ENCODE results near the gene GBA2.

Gene GBA2

GRCh38 chr9:35754264-35754663 lies 5.2 kb upstream of the GBA2 start, which contains the start of gene MSMP:
TSS of gene MSMP (minus strand) at chr9:35754276. CDS start at chr9:35754129, 147 bp downstream.
- DNase-seq (ENCODE audit: low read depth in 1 of 2, low spot score in 1 of 2), result no peak
- no peaks in the 10 kb centered on the region for H3K27me3 ChIP-seq (ENCODE audit: insufficient read depth, poor library complexity, severe bottlenecking)
- no peak within 1 kb of the TSS for H3K27ac ChIP-seq (replicated peaks)
- no peak within 1 kb of the TSS for H3K4me3 ChIP-seq (replicated peaks; ENCODE audit: insufficient read depth, low read length)
- TF ChIP-seq GABPA (IDR thresholded peaks at IDR 0.05; ENCODE audit: low read depth) (no peak), SPI1 (IDR thresholded peaks at IDR 0.05; ENCODE audit: borderline replicate concordance, low read depth) (no peak), POLR2AphosphoS5 (IDR thresholded peaks at IDR 0.05; ENCODE audit: low read depth) (no peak), CTCF (IDR thresholded peaks at IDR 0.05; ENCODE audit: insufficient read depth, low read length) (no peak)
- TF ChIP-seq, protein P1, sequence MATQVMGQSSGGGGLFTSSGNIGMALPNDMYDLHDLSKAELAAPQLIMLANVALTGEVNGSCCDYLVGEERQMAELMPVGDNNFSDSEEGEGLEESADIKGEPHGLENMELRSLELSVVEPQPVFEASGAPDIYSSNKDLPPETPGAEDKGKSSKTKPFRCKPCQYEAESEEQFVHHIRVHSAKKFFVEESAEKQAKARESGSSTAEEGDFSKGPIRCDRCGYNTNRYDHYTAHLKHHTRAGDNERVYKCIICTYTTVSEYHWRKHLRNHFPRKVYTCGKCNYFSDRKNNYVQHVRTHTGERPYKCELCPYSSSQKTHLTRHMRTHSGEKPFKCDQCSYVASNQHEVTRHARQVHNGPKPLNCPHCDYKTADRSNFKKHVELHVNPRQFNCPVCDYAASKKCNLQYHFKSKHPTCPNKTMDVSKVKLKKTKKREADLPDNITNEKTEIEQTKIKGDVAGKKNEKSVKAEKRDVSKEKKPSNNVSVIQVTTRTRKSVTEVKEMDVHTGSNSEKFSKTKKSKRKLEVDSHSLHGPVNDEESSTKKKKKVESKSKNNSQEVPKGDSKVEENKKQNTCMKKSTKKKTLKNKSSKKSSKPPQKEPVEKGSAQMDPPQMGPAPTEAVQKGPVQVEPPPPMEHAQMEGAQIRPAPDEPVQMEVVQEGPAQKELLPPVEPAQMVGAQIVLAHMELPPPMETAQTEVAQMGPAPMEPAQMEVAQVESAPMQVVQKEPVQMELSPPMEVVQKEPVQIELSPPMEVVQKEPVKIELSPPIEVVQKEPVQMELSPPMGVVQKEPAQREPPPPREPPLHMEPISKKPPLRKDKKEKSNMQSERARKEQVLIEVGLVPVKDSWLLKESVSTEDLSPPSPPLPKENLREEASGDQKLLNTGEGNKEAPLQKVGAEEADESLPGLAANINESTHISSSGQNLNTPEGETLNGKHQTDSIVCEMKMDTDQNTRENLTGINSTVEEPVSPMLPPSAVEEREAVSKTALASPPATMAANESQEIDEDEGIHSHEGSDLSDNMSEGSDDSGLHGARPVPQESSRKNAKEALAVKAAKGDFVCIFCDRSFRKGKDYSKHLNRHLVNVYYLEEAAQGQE (IDR thresholded peaks at IDR 0.05; ENCODE audit: insufficient replicate concordance, low read depth), result no peak

DNA sequence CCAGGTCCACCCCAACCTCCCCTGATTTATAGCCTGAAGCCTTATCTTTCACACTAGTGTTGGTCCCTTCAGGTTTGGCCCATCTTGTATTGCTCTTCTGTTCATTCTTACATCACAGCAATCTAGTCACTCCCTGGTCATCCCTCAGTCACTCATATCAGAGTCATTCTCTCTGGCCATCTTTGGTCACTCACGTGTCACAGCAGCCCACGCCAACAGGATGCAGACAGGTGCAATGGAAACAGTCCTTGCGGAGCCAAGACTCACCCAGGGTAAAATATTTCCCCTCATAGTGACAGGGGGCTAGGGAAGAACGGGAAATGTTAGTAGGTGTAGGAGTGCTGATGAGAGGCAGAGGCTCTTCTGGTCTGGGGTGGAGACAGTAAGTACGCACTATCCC lies 4.4 kb upstream of the GBA2 start:
- H3K4me3 ChIP-seq (replicated peaks; ENCODE audit: insufficient read depth, low read length), result no peak overlapping the region
- no peak for DNase-seq (ENCODE audit: low read depth in 1 of 2, low spot score in 1 of 2)
- TF ChIP-seq CTCF (IDR thresholded peaks at IDR 0.05; ENCODE audit: insufficient read depth, low read length), result no peak
- no peak for TF ChIP-seq GABPA (IDR thresholded peaks at IDR 0.05; ENCODE audit: low read depth)
- TF ChIP-seq POLR2AphosphoS5 (IDR thresholded peaks at IDR 0.05; ENCODE audit: low read depth), result no peak
- TF ChIP-seq, protein P1 (IDR thresholded peaks at IDR 0.05; ENCODE audit: insufficient replicate concordance, low read depth), result no peak
- no peak for TF ChIP-seq SPI1 (IDR thresholded peaks at IDR 0.05; ENCODE audit: borderline replicate concordance, low read depth)
- no peaks in the 10 kb centered on the region for H3K27me3 ChIP-seq (ENCODE audit: insufficient read depth, poor library complexity, severe bottlenecking)
- no peak overlapping the region for H3K27ac ChIP-seq (replicated peaks)

DNA sequence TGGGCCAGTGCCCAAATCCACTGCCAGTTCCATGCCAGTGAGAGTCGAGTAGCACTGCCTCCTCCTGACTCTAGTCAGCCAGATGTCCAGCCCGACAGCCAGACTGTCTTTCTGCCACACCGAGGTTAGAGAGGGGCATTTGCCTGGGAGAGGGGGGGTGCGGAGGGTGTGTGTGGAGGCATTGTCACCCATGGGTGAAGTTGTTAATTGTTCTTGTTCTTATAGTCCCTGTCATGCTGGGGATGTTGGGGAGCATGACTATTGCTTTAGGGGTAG lies 1.2 kb upstream of the GBA2 start:
- Histone ChIP-seq H3K27me3 (ENCODE audit: insufficient read depth, poor library complexity, severe bottlenecking) (no peaks in the 10 kb centered on the region), H3K27ac (replicated peaks) (no peak overlapping the region), H3K4me3 (replicated peaks; ENCODE audit: insufficient read depth, low read length) (no peak overlapping the region)
- TF ChIP-seq POLR2AphosphoS5 (IDR thresholded peaks at IDR 0.05; ENCODE audit: low read depth), result no peak
- TF ChIP-seq, protein P1 (IDR thresholded peaks at IDR 0.05; ENCODE audit: insufficient replicate concordance, low read depth), result no peak
- TF ChIP-seq SPI1 (IDR thresholded peaks at IDR 0.05; ENCODE audit: borderline replicate concordance, low read depth), result no peak
- TF ChIP-seq CTCF (IDR thresholded peaks at IDR 0.05; ENCODE audit: insufficient read depth, low read length), result no peak
- TF ChIP-seq GABPA (IDR thresholded peaks at IDR 0.05; ENCODE audit: low read depth), result no peak
- DNase-seq (ENCODE audit: low read depth in 1 of 2, low spot score in 1 of 2), result no peak
